Measurements from ENCODE around the gene DOCK2.
"Not testable (repeated sequence)": the region's sequence is repeated elsewhere in the genome, so short reads cannot be mapped to it uniquely, and the experiment has no call there.

The DOCK2 gene

DNA sequence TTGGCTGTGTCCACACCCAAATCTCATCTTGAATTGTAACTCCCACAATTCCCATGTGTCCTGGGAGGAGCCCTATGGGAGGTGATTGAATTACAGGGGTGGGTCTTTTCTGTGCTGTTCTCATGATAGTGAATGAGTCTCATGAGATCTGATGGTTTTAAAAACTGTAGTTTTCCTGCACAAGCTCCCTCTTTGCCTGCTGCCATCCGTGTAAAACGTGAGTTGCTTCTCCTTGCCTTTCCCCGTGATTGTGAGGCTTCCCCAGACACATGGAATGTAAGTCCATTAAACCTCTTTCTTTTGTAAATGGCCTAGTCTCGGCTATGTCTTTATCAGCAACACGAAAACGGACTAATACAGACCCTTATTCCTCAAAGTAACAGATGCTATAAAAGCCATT lies 94.1 kb downstream of the DOCK2 start:
- H3K4me3 ChIP-seq (ENCODE audit: low read length): no peak overlapping the region
- TF ChIP-seq ZNF274 (IDR thresholded peaks at IDR 0.05; ENCODE audit: low read depth, low read length): no peak

DNA sequence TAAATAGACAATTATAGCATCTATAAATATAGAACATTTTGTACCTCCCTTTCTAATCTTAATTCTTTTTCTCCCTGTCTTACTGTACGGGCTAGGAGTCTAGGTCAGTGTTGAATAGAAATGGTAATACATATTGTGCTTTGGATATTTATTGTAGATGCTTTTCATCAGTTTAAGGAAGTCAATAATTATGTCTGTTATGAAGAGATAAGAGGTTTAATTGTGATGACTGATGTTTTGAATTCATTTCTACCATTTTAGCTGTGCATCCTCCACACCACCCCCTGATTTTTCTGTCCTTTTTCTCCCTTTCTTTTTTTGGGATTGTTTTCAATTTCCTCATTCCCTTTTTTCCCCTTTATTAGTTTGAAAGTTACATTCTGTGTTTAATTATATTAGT lies 95.8 kb downstream of the DOCK2 start:
- no peak overlapping the region for H3K4me3 ChIP-seq (ENCODE audit: low read length)
- no peak for TF ChIP-seq ZNF274 (IDR thresholded peaks at IDR 0.05; ENCODE audit: low read depth, low read length)

DNA sequence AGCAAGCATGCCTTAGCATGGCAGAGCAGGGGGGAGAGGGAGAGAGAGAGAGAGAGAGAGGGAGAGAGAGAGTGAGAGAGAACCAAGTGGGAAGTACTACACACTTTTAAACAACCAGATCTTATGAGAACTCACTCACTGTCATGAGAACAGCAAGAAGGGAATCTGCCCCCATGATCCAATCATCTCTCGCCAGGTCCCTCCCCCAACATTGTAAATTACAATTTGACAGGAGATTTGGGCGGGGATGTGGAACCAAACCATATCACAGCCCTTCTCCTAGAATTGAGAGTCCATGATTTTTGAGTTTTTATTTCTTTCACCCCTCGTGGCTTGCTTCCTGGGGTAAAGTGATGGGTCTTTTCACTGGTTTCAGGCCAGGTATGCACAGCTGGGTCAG lies 98.8 kb downstream of the DOCK2 start:
- no peak for TF ChIP-seq ZNF274 (IDR thresholded peaks at IDR 0.05; ENCODE audit: low read depth, low read length)
- no peak overlapping the region for H3K4me3 ChIP-seq (ENCODE audit: low read length)

DNA sequence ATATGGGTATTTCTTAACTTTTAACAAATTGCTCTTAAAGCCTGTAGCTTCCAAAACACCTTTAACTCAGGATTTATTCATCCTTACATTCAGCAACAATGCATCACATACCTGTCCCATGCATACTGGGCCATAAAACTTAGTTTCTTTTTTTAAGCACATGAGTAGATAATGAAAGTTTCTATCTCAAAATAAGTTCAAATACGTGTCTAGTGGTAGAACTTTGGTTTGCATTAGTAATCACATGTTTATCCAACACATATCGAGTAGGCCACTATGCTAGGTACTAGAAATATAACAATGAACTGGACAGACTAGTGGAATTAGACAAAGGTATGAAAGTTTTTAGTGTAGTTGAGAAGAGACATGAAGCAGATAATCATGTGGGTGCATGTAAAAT lies 99.6 kb downstream of the DOCK2 start:
- no peak for TF ChIP-seq ZNF274 (IDR thresholded peaks at IDR 0.05; ENCODE audit: low read depth, low read length)
- H3K4me3 ChIP-seq (ENCODE audit: low read length): no peak overlapping the region

DNA sequence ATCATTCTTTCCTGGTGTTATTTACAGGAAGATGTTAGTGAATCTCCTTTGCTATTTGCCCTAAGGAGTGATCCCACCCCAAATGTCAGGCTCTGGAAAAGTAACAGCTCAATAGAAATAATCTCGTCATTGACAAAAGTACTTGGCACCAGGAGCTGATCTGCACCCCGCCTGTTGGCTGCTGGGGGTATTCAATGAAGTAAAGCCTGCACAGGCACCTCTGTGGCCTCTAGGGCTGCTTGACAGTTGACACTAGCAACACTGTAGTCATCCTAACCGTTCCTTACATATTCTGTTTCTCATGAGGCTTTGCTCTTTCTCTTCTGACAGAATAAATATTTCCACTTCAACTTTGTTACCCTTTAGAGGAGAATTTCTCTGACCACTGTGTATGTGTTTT lies 103.4 kb downstream of the DOCK2 start:
- no peak overlapping the region for H3K4me3 ChIP-seq (ENCODE audit: low read length)
- TF ChIP-seq ZNF274 (IDR thresholded peaks at IDR 0.05; ENCODE audit: low read depth, low read length): no peak

DNA sequence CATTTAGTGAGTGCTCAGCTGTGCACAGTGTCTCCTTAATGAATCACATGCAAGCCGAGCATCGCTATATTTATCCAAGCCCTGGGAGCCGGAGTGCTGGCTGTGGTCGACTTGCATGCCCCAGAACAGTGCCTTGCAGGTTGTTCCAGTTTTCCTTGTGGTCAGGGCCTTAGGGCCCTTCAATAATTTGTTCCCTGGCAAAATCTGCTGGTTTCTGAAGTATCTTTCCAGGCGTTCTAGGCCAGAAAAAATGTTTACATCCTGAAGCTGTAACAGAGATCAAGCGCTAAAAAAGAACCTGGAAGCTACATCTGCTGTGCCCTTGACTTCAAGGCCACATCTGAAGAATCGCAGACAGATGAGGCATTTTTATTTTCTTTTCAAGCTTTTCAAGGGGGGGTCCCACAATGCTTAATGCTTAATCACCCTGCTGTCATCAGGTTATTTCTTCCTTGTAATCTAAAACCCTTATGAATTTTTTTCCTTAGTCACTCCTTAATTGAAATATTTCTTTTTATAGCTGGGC lies 105.8 kb downstream of the DOCK2 start:
- no peak for TF ChIP-seq ZNF274 (IDR thresholded peaks at IDR 0.05; ENCODE audit: low read depth, low read length)
- no peak overlapping the region for H3K4me3 ChIP-seq (ENCODE audit: low read length)

DNA sequence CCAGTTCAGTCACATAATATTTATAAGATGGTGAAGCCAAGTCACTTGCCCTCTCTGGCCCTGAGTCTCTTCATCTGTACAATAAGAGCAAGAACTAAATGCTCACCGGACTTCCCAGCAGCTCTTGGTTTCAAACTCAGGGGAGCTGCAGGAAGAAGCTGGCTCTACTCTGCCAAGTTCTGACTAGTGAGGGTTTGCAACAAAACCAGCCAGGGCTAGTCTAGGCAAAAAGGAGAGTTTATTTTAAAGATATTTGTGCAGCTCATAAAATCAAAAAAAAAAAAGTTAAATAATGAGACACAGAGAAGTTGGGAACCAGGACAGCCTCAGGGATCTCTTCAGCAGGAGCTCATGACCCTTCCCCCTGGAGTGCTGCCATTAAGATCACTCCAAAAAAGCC lies 107.3 kb downstream of the DOCK2 start:
- H3K4me3 ChIP-seq (ENCODE audit: low read length): no peak overlapping the region
- TF ChIP-seq ZNF274 (IDR thresholded peaks at IDR 0.05; ENCODE audit: low read depth, low read length): no peak

DNA sequence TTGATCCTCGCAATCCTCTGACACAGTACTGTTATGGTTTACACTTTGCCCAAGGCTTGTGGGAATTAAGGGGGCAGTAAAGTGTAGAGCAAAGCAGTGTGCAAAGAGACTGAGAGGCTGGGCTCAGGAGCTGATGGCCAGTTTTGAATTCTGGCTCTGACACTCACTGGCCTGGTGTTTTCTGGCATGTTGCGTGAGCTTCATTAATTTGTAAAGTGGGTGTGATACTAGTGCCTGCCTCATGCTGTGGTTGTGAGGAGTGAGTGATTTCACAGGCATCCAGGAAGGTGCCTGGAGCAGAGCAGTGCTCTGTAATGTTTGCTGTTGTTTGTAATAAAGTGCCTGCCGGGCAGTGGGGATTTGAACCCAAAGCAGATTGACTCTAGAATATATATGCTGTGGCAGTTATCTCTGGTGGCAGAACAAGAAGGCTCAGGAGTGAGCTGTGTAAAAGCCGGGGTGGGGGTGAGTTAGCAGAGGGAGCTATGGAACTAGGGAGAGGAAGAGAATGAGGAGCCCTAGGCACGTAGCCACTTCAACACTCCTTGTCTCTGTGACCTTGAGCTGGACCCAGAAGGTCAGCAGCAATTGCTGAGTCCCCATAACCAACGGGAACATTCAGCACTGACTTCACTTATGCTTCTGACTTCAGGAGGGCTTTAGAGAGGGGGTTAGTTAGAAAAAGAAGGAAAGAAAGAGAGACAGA lies 108.5 kb downstream of the DOCK2 start:
- no peak for TF ChIP-seq ZNF274 (IDR thresholded peaks at IDR 0.05; ENCODE audit: low read depth, low read length)
- H3K4me3 ChIP-seq (ENCODE audit: low read length): no peak overlapping the region

DNA sequence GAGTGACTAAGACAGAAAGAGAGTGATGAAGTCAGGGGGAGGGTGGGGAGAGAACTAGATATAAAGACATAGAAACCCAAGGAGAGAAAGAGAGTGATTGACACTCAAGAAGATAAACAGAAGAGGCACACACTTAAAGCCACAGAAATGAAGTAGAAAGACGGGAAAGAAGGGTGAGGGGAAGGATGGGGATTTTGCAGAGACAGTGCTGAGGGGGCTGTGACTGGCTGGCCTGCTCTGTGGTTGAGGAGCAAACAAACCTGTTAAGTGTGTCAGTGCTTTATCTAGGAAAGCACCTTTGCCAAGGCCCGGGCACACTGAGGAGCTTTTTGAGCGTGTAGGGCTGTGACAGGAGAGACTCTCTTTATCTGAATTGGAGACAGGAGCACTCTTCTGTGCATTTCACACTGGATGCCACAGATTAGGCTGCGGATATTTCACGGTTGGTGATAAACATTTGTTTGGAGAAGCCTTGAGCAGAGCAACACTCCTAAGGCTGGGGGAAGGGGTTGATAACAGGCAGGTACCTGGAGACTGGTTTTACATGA lies 109.1 kb downstream of the DOCK2 start:
- no peak for TF ChIP-seq ZNF274 (IDR thresholded peaks at IDR 0.05; ENCODE audit: low read depth, low read length)
- no peak overlapping the region for H3K4me3 ChIP-seq (ENCODE audit: low read length)

DNA sequence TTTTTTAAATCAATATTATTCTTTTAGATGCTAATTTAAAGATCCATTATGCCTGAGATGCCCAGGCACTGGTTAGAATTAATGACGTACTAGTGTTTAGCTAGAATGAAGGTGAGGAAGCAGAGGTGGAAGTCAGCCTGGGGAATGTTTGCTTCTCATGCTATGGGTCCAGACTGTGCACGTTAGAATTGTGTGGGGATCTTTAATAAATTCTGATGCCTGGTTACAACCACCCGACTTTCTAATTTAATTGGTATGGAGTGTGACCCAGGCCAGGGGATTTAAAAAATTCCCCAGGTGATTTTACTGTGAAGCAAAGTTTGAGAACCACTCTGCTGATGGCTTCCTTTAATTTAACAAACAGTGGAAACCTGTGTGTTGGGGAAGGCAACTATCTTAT lies 111.1 kb downstream of the DOCK2 start:
- TF ChIP-seq ZNF274 (IDR thresholded peaks at IDR 0.05; ENCODE audit: low read depth, low read length): no peak
- H3K4me3 ChIP-seq (ENCODE audit: low read length): no peak overlapping the region

DNA sequence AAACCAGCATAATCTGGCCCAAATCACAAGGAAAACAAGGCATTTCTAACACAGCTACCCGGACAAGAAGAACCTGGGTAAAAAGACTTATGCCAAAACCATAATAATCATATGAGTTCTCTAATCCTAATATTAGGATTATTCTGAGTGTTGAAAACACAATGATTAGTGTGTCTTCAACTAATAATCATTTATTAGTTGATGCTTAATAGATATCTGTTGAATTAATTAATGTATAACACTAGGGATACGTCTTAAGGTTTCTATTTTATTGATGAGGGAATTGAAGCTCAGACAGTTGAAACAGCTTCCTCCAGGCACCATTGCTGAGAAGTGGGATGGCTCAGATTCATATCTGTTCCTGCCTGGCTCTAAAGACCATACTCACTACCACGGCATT lies 112.2 kb downstream of the DOCK2 start:
- TF ChIP-seq ZNF274 (IDR thresholded peaks at IDR 0.05; ENCODE audit: low read depth, low read length): no peak

DNA sequence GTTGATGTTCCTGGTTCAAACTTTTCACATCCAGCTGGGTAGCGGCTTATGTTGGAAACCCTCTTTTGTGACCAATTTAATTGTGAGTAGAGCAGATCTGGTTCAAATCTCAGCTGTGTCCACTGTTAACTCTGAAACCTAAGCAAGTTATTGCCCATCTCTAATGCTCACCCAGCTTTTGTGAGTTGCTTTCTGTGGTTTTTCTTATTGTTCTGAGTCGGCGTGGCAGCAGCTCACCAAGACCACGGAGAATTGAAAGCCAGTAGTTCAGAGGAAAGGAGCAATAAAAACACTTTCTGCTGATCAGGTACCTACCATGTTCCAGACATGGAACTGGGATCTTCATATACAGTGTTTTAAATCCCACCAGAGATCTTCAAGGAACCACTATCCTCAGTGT lies 114.4 kb downstream of the DOCK2 start:
- no peak for TF ChIP-seq ZNF274 (IDR thresholded peaks at IDR 0.05; ENCODE audit: low read depth, low read length)
- no peak overlapping the region for H3K4me3 ChIP-seq (ENCODE audit: low read length)

More for the DNA sequence above, 112.2 kb downstream of the DOCK2 start:
- H3K4me3 ChIP-seq (ENCODE audit: low read length): no peak overlapping the region

DNA sequence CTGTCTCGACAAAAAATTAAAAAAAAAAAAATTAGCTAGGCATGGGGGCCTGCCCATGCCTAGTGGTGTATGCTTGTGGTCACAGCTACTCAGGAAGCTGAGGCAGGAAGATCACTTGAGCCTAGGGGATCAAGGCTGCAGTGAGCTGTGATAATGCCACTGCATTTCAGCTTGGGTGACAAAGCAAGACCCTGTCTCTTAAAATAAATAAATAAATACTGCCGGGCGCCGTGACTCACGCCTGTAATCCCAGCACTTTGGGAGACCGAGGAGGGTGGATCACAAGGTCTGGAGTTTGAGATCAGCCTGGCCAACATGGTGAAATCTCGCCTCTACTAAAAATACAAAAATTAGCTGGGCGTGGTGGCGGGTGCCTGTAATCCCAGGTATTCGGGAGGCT lies 115.5 kb downstream of the DOCK2 start:
- H3K4me3 ChIP-seq (ENCODE audit: low read length): not testable (repeated sequence)

DNA sequence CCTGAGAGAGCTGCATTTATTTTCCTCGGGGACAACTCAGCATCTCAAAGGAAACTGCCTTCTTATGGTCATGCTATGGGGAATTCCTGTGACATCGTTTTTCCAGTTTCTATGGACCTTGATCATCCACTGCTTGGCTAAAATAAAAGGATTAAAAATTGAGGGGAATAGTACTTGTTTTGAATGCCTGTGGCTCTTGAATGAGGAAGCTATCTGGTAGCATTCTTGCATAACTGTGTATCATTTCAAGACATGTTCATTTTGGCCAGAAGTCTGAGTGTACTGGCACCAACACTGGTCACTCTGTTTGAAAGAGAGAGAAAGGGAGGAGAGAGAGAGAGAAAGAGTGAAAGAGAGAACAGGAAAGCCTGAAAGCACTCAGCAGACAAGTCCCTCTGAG lies 116.7 kb downstream of the DOCK2 start:
- TF ChIP-seq ZNF274 (IDR thresholded peaks at IDR 0.05; ENCODE audit: low read depth, low read length): no peak
- no peak overlapping the region for H3K4me3 ChIP-seq (ENCODE audit: low read length)

DNA sequence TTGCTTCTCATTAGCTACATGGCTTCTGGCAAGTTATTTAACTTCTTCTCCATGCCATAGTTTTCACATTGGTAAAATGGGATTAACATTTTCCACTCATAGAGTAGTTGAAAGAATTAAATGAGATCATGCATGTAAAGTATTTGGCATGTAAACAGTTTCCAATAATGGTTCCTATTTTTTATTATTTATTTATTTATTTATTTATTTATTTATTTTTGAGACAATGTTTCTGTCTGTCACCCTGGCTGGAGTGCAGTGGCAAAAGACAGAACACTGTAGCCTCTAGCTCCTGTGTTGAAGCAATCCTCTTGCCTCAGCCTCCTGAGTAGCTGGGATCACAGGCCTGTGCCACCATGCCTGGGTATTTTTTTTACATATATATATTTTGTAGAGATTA lies 117.7 kb downstream of the DOCK2 start:
- TF ChIP-seq ZNF274 (IDR thresholded peaks at IDR 0.05; ENCODE audit: low read depth, low read length): no peak
- H3K4me3 ChIP-seq (ENCODE audit: low read length): no peak overlapping the region

Measured in GM08714 (cell line).